ENCODE results near the gene ALOXE3.

DNA sequence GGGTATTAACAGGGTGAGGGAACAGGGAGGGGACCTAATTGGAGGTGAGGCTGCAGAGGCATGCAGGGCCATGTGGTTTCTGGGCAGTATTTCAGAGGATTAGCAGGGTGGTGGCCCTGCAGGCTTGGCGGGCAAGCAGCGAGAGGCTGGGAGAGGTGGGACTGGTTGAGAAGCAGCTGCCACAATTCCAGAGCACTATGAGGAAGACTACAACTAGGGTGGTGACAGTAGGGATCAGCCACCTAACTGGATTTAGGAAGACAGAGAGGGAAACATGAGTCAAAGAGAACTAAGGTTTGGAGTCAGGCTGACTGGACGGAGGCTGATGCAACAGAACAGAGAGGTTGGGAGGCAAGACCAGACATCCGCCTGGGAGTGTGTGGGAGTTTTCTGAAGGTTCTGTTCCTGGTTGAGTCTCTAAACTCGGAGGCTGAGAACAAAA lies 12.3 kb downstream of the ALOXE3 start:
- TF ChIP-seq RAD21 (IDR thresholded peaks at IDR 0.05 in 1 of 2, conservative IDR thresholded peaks at IDR 0.05 in 1 of 2; ENCODE audit: low read depth in 2 of 2, low read length in 2 of 2) (no peak), SAP30 (IDR thresholded peaks at IDR 0.05; ENCODE audit: insufficient read depth, insufficient replicate concordance, low read length) (no peak), TAF1 (IDR thresholded peaks at IDR 0.05; ENCODE audit: low read depth, low read length) (no peak)

Data from H1 (cell line).